Mesenteric fat pad (tissue), 1 donor: ENCODE data around the gene LRRC55. TPM values are rescaled to one million over a fixed set of nuclear protein-coding genes. Genes with fewer than 3 reads are reported as not detected.

Experiments
- DNase-seq: peaks from one replicate; pipeline ENCODE4 v3.0.0-alpha.2; 2020; ENCODE audit warnings: low spot score
- total RNA-seq: library from RNA; stranded (reverse); fragmentation: NEBNext Ultra II Directional; extraction: Animal tissue kit (Norgen Biotek cat#: 25700); gene quantifications from one replicate; pipeline ENCODE4 v1.2.1, GENCODE V29; 2021
- donor health status: DM: yes; HTN: yes; CAD: no.

LRRC55 gene
- total RNA-seq, 1 donor from 2014 or later, result not detected

DNA sequence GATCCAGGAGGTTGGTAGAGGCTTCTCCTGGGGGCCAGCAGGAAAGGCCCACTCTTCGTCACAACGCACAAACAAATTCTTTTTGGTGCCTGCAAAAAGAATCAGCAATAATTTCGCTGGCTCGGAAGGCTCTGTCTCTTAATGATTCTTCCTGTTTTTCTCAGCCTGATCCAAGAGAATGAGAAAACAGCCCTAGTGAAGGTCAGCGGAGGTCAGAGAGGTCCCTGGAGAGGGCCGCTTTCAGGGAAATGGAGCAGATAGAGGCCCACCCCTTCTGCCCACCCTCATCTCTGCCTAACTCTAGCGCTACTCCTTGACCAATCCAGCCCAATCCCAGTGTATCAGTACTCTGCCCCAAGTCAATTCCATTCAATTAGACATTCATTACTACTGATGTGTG lies 19.2 kb downstream of the LRRC55 start:
- no peak for DNase-seq

DNA sequence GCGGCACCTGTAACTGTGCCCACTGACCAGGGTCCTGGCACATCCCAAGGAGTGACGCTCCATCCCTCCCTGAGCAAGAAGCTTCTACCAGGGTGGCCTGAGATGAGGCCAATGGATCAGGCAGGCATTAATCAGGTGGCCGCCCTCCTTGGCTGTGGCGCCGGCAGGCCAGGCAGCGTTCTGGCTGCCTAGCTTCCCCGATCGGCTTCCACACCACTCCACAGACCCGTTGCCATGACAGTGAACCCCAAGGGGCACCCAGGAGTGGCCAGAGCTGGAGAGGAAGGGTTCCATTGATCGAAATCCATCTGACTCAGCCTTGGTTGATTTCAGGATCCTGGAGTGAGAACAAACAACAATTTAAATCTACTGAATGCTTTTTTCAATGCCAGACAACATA lies 20.5 kb downstream of the LRRC55 start:
- DNase-seq, result no peak

DNA sequence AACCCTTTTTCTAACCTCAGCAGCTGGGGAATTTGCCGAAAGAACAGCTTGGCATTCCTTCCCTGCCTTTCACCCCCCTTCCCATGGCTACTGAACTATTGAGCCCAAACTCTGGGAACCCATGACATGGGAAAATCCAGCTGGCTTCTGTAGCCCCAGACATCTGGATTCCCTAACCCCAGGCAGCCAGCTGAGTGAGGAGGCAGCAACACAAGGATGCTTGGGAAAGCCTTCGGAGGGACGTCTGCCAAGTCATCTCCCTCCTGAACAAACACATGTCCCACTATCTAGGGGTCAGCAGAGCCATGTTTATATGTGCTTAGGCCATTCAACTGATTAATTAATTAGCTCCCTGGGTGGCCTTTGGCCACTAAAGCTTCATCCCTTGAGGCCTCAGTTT lies 21.6 kb downstream of the LRRC55 start:
- DNase-seq, result no peak

DNA sequence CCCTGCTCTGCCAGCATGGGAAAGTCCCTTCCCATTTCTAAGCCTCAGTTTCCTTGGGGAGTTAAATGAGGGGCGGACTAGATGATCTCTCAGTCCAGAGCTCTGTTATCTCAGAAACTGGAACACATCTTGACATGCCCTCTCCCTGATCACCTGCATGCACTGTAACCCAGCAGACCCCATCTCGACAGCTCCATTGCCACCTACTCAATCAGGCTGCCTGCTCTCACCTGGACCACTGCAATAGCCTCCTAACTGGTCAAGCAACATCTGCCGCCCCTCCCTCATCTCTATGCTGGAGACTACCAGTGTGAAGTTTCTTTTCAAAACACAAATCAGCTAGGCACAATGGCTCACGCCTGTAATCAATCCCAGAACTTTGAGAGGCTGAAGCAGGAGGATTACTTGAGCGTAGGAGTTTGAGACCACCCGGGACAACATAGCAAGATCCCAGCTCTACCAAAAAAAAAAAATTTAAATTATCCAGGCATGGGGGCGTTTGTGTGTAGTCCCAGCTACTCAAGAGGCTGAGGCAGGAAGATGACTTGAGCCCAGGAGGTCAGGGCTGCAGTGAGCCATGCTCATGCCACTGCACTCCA lies 22.2 kb downstream of the LRRC55 start:
- peak; percentile 51 for DNase-seq

DNA sequence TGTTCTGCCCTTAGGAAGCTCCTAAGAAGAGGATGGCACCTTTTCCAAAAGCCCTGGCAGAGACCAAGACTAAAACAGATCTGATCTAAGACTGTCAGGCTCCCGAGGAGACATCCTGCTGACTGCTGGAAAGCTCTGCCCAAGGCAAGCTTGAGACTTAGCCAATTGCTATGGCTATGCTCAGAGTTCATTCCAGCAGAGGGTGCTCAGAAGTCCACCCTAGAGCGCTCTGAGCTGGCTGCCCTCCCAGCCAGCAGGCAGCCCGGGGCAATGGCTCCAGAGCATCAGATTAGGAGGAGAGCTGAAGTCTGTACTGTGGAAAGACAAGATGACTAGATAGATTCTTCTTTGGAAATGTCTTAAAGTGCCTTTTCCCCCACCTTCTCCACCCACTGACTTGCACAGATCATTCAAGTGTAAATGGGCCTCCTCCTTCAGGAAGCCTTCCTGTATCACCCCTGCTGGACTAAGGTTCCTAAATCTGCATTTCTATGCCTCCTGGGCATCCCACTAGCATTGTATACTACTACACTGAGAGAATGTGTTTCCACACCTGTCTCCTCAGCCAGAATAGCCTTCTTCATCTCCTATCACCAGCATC lies 23.4 kb downstream of the LRRC55 start:
- DNase-seq, result peak; percentile 60

DNA sequence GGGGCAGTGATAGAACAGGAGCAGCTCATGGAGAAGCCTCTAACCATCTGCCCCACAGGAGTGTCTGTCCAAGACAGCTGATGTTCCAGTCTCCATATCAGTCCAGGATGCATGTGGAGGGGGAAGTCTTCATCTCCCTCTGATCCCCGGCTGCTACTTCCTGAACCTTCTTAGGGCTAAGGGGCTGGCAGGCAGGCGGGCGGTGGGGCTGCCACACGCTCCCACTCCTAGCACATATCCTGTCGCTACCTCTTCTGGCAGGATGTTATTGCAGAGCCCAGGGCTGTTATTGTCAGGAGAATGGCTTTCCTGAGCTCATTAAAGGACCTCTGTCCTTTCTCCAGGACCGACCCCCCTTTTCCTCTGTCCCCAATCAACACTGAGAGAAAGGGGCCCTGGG lies 25.4 kb downstream of the LRRC55 start:
- DNase-seq, result no peak

DNA sequence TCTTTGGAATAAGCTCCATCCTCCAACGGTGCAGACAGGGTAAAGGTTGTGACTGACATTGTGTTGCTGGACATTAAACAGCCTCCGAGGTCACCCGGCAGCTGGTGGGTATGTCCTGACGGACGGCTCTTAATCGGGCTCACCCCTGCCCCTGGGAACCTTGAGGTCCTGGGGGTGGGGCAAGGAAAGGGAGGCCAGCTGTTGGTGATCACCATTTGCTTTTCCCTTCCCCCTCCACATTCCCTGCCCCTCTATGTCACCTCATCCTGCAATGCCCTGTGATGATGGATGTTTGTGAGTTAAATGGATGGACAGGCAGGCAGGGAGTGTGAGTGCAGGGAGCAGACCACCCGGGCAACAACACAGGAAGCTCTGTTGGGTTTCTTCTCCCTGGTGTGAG lies 29.0 kb downstream of the LRRC55 start:
- no peak for DNase-seq

DNA sequence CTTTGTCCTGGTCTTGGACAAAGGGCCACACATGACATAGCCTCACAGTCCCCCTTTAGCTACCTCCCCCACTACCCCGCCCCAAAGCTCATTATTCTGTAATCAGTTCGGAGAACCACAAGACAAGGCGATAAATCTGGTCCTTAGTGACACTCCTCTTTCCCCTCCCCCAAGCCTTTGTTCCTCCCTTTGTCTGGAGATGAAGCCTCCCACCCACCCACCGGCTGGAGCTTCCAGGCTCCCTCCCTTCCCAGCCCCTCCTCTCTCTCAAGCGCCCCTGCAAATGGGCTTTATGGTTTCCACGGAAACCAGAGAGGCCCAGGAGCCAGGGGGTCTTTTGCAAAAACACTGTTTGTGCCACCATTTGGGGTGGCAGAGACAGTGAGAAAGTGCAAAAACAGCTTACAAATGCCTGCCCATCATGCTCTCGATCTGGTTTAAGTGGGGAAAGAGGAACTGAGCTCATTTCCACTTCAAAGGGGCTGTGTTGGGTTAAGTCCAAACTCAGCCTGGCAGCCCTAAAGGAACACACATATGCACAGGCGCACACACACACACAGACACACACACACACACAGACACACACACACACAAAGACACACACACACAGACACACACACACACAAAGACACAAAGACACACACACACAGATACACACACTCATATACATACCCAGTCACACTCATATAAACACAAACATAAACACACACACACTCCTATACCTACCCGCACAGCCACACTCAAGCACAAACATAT lies 31.8 kb downstream of the LRRC55 start:
- DNase-seq, result no peak

DNA sequence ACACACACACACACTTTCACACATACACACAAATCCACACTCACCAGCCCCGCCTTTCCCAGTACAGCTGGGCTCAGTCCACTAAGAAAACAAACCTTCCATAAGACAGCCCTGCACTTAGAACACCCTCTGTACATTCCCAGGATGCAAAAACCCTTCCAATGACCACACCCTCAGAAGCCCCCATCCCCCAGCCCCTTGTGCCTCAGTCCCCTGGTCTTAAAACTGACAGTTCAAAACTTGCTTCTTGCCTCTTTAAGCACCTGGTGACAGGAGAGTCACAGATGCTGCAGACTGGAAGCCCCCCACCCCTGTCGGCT lies 32.3 kb downstream of the LRRC55 start:
- DNase-seq, result no peak

DNA sequence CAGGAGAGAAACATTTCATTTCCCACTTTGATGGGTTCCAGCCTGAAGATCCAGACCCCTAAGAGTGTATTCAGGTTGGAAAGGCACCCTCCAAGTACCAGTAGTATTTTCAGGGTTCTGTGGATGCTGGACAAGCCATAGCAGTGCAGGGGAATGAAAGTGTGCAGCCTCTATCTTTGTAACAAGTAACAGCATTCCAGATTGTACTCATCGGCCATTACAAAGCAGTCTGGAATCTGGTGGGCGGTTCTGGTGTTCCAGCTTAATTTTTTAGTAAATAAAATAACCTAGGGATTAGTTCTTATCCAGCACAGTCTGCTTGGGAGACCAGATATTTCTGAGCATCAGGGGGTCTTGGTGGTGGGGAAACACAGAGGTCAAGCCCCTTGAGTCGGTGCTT lies 32.7 kb downstream of the LRRC55 start:
- DNase-seq, result no peak

DNA sequence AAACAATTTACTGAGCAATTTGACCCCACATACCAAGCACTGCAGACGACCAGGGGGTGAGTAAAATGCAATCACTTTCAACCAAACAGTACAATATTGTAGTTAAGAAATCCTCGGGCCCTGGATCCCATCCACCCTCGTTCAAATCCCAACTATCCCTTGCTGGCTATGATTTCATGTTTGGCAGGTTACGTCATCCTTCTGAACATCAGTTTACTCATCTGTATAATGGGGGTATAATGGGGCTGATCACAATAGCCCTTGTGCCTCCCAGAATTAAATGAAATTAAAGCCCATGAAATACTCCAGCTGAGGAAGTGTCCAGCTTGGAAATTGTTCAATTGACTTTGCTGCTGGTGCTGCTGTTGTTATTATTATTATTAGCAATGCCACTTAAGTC lies 34.7 kb downstream of the LRRC55 start:
- DNase-seq, result no peak

DNA sequence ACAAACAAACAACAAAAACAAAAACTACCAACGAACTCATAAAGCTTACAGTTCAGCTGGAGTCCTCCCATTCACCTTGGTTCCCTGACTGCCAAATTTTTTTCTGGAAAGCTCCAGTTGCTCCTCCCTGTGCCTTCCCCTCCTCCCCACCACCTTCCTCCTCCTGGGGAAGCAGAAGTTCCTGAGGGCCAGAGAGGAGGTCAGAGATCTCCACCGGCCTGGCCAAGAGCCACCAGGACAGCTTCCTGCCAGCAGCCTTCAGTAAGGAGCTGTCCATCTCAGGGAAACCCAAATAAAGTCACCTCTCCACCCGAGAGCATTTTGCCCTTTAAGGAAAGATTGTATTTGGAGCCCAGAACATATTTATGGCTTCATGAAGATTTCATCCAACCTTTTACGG lies 35.3 kb downstream of the LRRC55 start:
- DNase-seq, result no peak

DNA sequence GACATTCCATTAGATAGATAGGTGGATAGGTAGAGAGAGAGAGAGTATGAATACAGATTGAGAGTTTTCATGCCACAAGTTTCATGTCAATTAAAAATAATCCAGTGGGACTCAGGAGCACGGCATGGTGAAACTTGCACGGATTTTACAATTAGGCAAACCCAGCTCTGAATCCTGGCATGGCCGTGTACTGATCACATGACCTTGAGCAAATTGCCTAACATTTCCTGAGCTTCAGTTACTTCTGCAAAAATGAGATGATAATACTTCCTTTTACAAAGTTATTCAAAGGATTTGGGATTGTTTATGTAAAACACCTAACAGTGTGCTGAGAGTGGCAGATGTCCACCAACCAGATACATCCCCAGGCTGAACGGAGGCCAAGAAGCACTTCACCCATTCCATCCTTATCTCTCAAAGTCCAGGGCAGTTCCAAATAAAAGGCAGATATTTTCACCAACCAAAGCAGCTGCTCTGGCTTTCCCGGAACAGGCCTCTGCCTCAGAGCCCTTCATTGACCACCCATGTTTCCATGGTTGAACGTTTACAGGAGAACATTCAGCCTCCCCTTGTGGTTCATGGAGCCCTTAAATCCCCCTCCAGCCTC lies 37.4 kb downstream of the LRRC55 start:
- DNase-seq, result no peak

DNA sequence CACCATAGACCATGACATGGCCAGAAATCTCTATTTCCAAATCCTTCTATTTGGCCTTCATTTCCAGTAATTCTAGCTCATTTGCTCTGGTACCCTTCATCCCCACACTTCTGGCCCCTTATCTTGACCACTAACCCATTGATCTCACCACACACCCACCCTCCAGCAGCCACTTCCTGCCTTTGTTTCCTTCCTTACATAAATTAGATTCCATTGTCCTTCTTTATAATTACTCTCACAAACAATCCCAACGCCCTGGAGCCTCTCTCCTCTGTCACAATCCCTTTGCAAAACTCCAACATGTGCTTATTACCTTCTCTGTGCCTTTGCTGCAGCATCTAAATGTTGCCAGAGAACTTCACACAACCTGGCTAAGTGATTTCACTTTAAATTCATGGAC lies 40.5 kb downstream of the LRRC55 start:
- DNase-seq, result no peak

DNA sequence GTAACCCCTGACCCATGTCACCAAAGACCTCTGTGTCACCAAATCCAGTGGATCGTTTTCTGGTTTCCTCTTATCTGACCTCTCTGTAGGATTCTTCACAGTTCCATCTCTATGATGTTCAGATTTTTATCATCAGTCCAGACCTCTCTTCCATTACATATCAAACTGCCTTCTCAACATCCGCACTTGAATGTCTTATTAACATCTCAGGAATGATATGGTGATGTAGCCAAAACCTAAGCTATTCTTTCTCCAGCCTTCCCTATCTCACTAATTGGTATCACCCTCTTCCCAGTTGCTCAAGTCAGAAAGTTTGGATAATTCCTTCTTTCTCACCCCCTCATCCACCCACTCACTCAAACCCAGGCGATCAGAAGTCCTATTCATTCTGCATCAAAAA lies 41.8 kb downstream of the LRRC55 start:
- DNase-seq, result no peak

DNA sequence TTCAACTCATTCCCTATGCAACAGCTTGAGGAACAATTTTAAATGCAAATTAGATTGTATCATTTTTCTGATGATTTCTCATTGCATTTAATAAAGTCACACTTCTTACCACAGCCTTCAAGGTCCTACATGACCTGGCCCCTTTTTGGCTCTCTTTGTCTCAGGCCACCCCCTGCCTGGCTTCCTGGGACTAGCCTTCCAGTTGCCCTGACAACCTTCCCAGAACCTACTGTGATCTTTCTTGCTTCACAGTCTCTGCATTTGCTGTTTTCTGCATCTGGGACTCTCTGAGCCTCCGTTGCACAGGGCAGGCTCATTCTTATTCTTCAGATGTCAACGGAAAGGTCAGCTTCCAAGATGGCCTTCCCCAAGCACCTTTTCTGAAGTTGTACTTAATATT lies 42.4 kb downstream of the LRRC55 start:
- DNase-seq, result no peak

DNA sequence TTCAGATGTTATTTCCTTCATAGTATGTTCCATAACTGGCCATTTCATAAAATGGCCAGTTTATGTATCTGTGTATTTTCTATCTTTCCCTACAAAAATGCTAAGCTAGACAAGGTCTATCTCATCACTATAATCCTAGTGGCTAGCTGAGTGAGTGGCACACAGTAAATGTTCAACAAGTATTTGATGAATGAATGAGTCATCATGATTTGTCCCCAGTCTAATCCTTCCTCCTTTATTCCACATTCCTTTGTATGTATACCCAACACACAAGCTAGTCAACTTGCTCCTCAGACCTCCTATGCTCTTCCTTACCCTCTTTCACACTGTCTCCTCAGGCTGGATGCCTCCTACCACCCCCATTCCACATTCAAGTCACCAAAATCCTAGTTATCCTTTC lies 42.8 kb downstream of the LRRC55 start:
- DNase-seq, result no peak

DNA sequence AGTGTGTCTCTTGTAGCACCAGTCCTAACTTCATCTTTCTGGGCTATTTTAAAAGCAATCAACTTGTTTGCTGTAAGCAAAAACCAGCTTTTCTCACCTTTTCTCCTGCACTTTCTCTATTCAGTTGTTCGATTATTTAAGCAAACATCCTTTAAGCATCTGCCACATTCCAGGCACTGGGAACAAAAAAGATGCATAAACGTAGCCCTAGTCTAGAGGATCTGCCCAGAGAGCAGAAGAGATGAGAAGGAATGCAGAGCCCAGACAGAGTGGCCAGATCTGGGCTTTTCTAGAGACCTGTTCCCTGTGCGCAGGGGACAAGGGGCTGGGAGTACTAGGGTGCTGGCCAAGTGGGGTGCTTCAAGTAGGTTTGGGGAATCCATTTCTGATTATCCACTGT lies 46.8 kb downstream of the LRRC55 start:
- no peak for DNase-seq

DNA sequence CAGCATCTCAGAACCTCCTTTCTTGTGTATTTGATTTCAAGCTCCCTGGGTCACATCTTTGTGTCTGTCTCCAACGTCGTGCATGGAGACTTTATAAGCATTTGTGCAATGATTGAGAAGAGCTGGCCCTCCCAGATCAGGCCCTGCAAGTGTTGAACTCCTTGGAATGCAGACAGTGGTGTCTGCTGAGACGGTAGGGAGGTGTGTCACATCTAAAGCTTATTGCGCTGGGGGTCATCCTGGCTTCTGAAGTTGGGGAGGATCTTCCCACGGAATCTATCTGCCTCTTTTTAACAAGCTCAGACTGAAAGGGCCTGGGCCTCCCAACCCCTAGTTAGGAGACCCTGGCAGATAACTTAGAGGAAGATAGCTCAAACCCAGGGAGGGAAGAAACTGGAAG lies 48.6 kb downstream of the LRRC55 start:
- DNase-seq, result no peak

DNA sequence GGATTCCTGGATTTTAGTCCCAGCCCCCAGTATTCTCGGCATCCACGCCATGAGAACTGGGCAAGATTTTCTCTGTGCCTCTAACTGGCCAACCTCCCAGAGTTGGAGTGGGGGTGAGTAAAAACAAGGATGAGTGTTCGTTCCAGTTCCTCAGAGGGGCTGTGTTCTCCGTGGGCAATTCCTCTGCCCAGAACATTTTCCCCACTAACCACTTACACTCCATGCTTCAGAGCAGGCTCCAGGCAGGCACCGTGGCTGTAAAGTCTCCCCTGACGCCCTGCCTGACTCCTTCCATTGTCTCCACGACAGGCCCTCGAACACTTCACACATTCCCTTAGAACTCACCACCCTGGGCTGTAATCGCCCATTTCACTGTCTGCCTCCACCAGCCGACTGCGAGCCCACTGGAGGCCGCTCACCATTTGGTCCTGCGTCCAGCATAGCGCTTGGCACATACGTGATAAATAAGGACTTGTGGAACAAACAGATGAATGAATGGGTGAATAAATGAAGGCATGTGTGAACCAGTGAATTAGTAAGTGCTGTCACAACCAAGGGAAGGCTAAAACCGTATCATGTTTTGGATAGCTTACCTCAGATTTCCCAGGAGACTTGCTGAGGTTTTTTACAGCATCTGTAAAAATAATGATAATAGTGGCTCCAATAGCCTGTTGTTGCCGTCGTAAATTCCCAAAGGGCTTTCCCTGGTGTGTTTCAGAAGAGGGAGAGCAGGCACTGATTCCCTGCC lies 49.2 kb downstream of the LRRC55 start:
- DNase-seq, result no peak

DNA sequence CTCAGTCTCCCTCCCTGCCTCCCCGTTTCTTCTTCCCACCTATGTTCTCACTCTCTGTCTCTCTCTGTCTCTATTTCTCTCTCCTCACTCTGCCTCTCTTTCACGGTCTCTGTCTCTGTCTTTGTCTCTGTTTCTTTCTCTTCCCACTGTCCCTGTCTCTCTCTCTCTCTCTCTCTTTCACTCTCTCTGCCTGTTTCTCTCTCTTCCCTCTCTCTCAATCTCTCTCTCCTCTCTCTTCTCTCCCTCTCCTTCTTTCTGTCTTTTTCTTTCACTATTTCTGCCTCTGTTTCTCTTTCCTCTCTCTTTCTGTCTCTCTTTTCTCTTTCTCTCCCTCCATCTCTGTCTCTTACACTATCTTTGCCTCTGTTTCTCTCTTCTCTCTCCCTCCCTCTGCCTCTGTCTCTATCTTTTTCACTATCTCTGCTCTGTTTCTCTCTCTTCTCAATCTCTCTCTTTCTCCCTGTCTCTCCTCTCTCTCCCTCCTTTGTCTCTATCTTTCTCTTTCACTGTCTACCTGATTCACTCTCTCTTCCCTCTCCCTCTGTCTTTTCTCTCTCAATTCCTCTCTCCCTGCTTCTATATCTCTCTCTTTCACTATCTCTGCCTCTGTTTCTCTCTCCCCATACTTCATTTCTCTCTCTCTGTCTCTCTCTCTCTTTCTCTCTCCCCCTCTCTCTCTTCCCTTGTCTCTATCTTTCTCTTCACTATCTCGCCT lies 49.9 kb downstream of the LRRC55 start:
- DNase-seq, result no peak
